Measurements from ENCODE around the gene CRIP3. TPM values are rescaled to one million over a fixed set of nuclear protein-coding genes. Genes with fewer than 3 reads are reported as not detected.

Gene CRIP3
- total and polyA plus RNA-seq, 2 of the 13 experiments (the other 11 are each of a cell fraction or from before 2014, with no cell fraction given), result 6.3 to 9.3 TPM

DNA sequence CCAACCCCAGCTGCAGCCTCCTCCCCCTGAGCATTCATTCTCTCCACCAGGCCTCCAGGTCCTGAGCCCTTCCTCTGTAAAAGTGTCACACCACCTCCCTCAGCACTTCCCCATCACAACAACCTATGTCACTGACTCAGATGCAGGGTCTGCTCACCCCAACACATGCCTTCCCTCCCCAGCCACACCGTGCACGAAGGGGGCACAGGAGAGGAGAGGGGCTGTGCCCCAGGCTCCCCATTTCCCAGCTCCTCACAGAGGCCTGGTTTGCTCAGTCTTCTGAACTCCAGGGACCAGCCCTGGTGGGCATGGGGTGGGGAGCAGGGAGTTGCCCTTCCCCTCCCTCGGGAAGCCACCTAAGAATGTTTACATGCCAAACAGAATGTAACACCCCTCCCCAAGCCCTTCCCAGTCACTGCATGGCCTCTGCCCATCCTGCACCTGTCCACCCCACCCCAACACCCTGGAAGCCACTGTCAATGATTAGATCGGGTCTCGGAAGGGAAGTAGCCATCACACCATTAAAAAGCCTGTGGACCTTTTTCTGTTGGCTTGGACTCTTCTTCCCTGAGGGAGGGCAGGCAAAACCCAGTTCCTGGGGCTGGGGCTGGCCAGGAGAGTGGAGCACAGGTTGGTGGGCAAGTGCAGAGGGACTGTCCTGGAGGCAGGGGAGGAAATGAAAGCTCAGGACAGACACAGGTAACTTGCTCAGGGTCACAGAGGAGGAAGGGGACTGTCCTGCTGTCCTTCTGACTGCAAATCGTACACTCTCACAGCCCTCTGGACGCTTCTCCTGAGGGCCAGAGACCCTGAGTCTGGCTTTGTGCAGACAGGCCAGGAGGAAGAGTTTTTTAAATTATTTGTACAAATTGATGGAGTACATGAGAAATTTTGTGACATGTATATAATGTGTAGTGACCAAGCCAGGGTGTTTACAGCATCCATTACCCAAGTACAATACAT, 20.6 kb downstream of the CRIP3 start (continued):
- TF ChIP-seq, protein P1, sequence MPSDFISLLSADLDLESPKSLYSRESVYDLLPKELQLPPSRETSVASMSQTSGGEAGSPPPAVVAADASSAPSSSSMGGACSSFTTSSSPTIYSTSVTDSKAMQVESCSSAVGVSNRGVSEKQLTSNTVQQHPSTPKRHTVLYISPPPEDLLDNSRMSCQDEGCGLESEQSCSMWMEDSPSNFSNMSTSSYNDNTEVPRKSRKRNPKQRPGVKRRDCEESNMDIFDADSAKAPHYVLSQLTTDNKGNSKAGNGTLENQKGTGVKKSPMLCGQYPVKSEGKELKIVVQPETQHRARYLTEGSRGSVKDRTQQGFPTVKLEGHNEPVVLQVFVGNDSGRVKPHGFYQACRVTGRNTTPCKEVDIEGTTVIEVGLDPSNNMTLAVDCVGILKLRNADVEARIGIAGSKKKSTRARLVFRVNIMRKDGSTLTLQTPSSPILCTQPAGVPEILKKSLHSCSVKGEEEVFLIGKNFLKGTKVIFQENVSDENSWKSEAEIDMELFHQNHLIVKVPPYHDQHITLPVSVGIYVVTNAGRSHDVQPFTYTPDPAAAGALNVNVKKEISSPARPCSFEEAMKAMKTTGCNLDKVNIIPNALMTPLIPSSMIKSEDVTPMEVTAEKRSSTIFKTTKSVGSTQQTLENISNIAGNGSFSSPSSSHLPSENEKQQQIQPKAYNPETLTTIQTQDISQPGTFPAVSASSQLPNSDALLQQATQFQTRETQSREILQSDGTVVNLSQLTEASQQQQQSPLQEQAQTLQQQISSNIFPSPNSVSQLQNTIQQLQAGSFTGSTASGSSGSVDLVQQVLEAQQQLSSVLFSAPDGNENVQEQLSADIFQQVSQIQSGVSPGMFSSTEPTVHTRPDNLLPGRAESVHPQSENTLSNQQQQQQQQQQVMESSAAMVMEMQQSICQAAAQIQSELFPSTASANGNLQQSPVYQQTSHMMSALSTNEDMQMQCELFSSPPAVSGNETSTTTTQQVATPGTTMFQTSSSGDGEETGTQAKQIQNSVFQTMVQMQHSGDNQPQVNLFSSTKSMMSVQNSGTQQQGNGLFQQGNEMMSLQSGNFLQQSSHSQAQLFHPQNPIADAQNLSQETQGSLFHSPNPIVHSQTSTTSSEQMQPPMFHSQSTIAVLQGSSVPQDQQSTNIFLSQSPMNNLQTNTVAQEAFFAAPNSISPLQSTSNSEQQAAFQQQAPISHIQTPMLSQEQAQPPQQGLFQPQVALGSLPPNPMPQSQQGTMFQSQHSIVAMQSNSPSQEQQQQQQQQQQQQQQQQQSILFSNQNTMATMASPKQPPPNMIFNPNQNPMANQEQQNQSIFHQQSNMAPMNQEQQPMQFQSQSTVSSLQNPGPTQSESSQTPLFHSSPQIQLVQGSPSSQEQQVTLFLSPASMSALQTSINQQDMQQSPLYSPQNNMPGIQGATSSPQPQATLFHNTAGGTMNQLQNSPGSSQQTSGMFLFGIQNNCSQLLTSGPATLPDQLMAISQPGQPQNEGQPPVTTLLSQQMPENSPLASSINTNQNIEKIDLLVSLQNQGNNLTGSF (CRISPR knock-in tag; IDR thresholded peaks at IDR 0.05), result no peak
- peak; percentile 27; the same call in 1 of the 2 replicates for TF ChIP-seq RXRB (CRISPR knock-in tag; IDR thresholded peaks at IDR 0.05; ENCODE audit: borderline replicate concordance)
- 0 out of 2 replicates have a peak, but pooled peaks have one; percentile 26 for TF ChIP-seq ZFY (CRISPR knock-in tag; IDR thresholded peaks at IDR 0.05)
- TF ChIP-seq ZBTB1 (CRISPR knock-in tag; IDR thresholded peaks at IDR 0.05; ENCODE audit: borderline replicate concordance), result no peak
- TF ChIP-seq ZFP36L1 (CRISPR knock-in tag; IDR thresholded peaks at IDR 0.05), result no peak
- no peak for TF ChIP-seq KLF13 (CRISPR knock-in tag; IDR thresholded peaks at IDR 0.05)
- TF ChIP-seq MTERF4 (CRISPR knock-in tag; IDR thresholded peaks at IDR 0.05), result no peak
- TF ChIP-seq, protein P2, sequence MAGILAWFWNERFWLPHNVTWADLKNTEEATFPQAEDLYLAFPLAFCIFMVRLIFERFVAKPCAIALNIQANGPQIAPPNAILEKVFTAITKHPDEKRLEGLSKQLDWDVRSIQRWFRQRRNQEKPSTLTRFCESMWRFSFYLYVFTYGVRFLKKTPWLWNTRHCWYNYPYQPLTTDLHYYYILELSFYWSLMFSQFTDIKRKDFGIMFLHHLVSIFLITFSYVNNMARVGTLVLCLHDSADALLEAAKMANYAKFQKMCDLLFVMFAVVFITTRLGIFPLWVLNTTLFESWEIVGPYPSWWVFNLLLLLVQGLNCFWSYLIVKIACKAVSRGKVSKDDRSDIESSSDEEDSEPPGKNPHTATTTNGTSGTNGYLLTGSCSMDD (CRISPR knock-in tag; IDR thresholded peaks at IDR 0.05), result no peak
- no peak for TF ChIP-seq ZNF749 (CRISPR knock-in tag; IDR thresholded peaks at IDR 0.05; ENCODE audit: borderline replicate concordance)
- TF ChIP-seq ZNF329 (CRISPR knock-in tag; IDR thresholded peaks at IDR 0.05; ENCODE audit: low read depth), result no peak
- no peak for TF ChIP-seq RFX3 (CRISPR knock-in tag; IDR thresholded peaks at IDR 0.05)
- no peak for TF ChIP-seq ZBTB2 (CRISPR knock-in tag; IDR thresholded peaks at IDR 0.05; ENCODE audit: low read depth)
- peak; percentile 27; the same call in 1 of the 2 replicates for TF ChIP-seq ELF1 (CRISPR knock-in tag; IDR thresholded peaks at IDR 0.05)
- no peak for TF ChIP-seq ZMAT3 (CRISPR knock-in tag; conservative IDR thresholded peaks at IDR 0.05)
- no peak for TF ChIP-seq SMYD3 (CRISPR knock-in tag; IDR thresholded peaks at IDR 0.05)
- TF ChIP-seq, protein P3, sequence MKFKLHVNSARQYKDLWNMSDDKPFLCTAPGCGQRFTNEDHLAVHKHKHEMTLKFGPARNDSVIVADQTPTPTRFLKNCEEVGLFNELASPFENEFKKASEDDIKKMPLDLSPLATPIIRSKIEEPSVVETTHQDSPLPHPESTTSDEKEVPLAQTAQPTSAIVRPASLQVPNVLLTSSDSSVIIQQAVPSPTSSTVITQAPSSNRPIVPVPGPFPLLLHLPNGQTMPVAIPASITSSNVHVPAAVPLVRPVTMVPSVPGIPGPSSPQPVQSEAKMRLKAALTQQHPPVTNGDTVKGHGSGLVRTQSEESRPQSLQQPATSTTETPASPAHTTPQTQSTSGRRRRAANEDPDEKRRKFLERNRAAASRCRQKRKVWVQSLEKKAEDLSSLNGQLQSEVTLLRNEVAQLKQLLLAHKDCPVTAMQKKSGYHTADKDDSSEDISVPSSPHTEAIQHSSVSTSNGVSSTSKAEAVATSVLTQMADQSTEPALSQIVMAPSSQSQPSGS (CRISPR knock-in tag; IDR thresholded peaks at IDR 0.05), result no peak
